ENCODE data around the gene GABRR3.

- TF ChIP-seq, protein P1, sequence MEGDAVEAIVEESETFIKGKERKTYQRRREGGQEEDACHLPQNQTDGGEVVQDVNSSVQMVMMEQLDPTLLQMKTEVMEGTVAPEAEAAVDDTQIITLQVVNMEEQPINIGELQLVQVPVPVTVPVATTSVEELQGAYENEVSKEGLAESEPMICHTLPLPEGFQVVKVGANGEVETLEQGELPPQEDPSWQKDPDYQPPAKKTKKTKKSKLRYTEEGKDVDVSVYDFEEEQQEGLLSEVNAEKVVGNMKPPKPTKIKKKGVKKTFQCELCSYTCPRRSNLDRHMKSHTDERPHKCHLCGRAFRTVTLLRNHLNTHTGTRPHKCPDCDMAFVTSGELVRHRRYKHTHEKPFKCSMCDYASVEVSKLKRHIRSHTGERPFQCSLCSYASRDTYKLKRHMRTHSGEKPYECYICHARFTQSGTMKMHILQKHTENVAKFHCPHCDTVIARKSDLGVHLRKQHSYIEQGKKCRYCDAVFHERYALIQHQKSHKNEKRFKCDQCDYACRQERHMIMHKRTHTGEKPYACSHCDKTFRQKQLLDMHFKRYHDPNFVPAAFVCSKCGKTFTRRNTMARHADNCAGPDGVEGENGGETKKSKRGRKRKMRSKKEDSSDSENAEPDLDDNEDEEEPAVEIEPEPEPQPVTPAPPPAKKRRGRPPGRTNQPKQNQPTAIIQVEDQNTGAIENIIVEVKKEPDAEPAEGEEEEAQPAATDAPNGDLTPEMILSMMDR (IDR thresholded peaks at IDR 0.05; ENCODE audit: low read depth, low read length, poor library complexity, severe bottlenecking) = no peak
- TF ChIP-seq EZH2phosphoT487 (IDR thresholded peaks at IDR 0.05; ENCODE audit: borderline replicate concordance, low read length) = no peak
Observed at GRCh38 chr3:97970156-97970555, 65.0 kb downstream of the GABRR3 start.
